SU-DHL-6 (cell line): ENCODE results near the gene COL11A1.

ENCODE experiments used
- H2AFZ ChIP-seq: fragments of 200-600 bp; sonication (generic); 2 replicates; pipeline ENCODE4 v1.6.1; 2014; ENCODE audit warnings: low read depth, mild to moderate bottlenecking, moderate library complexity, mixed read lengths, antibody characterized with exemption, low read length; ENCODE audit not compliant: severe bottlenecking
- H3F3A ChIP-seq: fragments of 200-600 bp; shearing (Covaris generic); 2 replicates; pipeline ENCODE4 v1.6.0; 2016; ENCODE audit warnings: antibody characterized with exemption, mild to moderate bottlenecking; ENCODE audit not compliant: insufficient read depth
- H3K27ac ChIP-seq: fragments of 200-600 bp; sonication (generic); 2 replicates; pipeline ENCODE4 v1.5.1; 2016; ENCODE audit warnings: low read depth, mild to moderate bottlenecking, low read length, moderate library complexity, mixed read lengths
- H3K27me3 ChIP-seq: fragments of 200-600 bp; sonication (generic), shearing (Covaris generic); 2 replicates; pipeline ENCODE4 v1.6.0; 2014; ENCODE audit warnings: mild to moderate bottlenecking, low read length
- H3K36me3 ChIP-seq: fragments of 200-600 bp; sonication (generic); 2 replicates; pipeline ENCODE4 v1.6.1; 2014; ENCODE audit warnings: mild to moderate bottlenecking, low read length, mixed read lengths
- H3K4me2 ChIP-seq: fragments of 300-600, 200-600 bp; shearing (Covaris generic), sonication (generic); 2 replicates; pipeline ENCODE4 v1.6.0; 2014; ENCODE audit warnings: low read length, low read depth, mild to moderate bottlenecking; ENCODE audit not compliant: poor library complexity, severe bottlenecking
- H3K4me3 ChIP-seq: fragments of 200-600 bp; sonication (generic); 2 replicates; pipeline ENCODE4 v1.5.1; 2014; ENCODE audit warnings: antibody characterized with exemption, low read length, mild to moderate bottlenecking, mixed read lengths; ENCODE audit not compliant: insufficient read depth, poor library complexity, severe bottlenecking
- H3K79me2 ChIP-seq: fragments of 200-600 bp; sonication (generic); 2 replicates; pipeline ENCODE4 v1.6.1; 2014; ENCODE audit warnings: mild to moderate bottlenecking, low read length, moderate library complexity; ENCODE audit not compliant: insufficient read depth
- H3K9ac ChIP-seq: fragments of 200-600 bp; sonication (generic); 2 replicates; pipeline ENCODE4 v1.7.0; 2014; ENCODE audit warnings: mild to moderate bottlenecking, low read length
- H3K9me2 ChIP-seq: fragments of 200-600 bp; sonication (generic); replicated peaks from 2 replicates; pipeline ENCODE4 v1.6.1; 2014; ENCODE audit warnings: low read length; ENCODE audit not compliant: insufficient read depth
- H3K9me3 ChIP-seq: fragments of 200-600 bp; sonication (generic); 2 replicates; pipeline ENCODE4 v1.6.1; 2014; ENCODE audit warnings: low read length, mixed read lengths; ENCODE audit not compliant: insufficient read depth
- H4K20me1 ChIP-seq: fragments of 200-600 bp; sonication (generic); 2 replicates; pipeline ENCODE4 v1.6.1; 2014; ENCODE audit warnings: low read depth, mild to moderate bottlenecking, antibody characterized with exemption, low read length, moderate library complexity, mixed read lengths
- EZH2phosphoT487 ChIP-seq: fragments of 200-600 bp; sonication (generic), shearing (Covaris generic); conservative IDR thresholded peaks from 2 replicates; pipeline ENCODE4 v1.6.1; 2018; ENCODE audit warnings: mild to moderate bottlenecking, antibody characterized with exemption, low read length, moderate library complexity, mixed read lengths
- TF ChIP-seq, protein P1 (sequence below): fragments of 200-600 bp; sonication (generic); IDR thresholded peaks from one replicate; pipeline ENCODE4 v1.5.1; 2017; ENCODE audit warnings: antibody characterized with exemption, mild to moderate bottlenecking, low read length, moderate library complexity; ENCODE audit not compliant: insufficient read depth, poor library complexity, severe bottlenecking

COL11A1 gene

DNA sequence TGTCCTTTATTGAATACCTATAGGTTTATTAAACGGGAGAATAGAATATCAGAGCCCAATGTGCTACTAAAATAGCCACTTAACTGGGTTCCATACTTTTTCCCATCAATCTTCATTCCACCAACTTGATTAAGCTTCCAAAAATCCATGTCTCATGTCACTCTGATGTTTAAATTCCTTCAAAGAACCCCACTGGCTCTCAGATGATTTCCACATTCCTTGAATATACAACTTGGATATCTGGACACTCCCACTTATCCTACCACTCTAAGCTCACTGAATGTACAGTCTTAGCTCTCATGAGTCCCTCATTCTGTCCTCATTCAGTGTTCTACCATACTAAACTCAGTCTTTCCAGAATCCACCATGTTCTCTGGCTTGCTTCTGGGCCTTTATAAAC, 21.1 kb downstream of the COL11A1 start:
- no peak overlapping the region for H2AFZ ChIP-seq
- H3K79me2 ChIP-seq: no peaks in the 10 kb centered on the region
- H3K9ac ChIP-seq: no peak overlapping the region
- no peak overlapping the region for H3K4me3 ChIP-seq
- no peaks in the 10 kb centered on the region for H4K20me1 ChIP-seq
- H3K9me3 ChIP-seq: no peaks in the 10 kb centered on the region
- no peak overlapping the region for H3K27ac ChIP-seq
- no peaks in the 10 kb centered on the region for H3K9me2 ChIP-seq
- no peak for TF ChIP-seq EZH2phosphoT487
- TF ChIP-seq, protein P1, sequence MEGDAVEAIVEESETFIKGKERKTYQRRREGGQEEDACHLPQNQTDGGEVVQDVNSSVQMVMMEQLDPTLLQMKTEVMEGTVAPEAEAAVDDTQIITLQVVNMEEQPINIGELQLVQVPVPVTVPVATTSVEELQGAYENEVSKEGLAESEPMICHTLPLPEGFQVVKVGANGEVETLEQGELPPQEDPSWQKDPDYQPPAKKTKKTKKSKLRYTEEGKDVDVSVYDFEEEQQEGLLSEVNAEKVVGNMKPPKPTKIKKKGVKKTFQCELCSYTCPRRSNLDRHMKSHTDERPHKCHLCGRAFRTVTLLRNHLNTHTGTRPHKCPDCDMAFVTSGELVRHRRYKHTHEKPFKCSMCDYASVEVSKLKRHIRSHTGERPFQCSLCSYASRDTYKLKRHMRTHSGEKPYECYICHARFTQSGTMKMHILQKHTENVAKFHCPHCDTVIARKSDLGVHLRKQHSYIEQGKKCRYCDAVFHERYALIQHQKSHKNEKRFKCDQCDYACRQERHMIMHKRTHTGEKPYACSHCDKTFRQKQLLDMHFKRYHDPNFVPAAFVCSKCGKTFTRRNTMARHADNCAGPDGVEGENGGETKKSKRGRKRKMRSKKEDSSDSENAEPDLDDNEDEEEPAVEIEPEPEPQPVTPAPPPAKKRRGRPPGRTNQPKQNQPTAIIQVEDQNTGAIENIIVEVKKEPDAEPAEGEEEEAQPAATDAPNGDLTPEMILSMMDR: no peak
- H3K4me2 ChIP-seq: no peak overlapping the region
- H3K27me3 ChIP-seq: no peaks in the 10 kb centered on the region
- no peaks in the 10 kb centered on the region for H3K36me3 ChIP-seq
- no peaks in the 10 kb centered on the region for H3F3A ChIP-seq

DNA sequence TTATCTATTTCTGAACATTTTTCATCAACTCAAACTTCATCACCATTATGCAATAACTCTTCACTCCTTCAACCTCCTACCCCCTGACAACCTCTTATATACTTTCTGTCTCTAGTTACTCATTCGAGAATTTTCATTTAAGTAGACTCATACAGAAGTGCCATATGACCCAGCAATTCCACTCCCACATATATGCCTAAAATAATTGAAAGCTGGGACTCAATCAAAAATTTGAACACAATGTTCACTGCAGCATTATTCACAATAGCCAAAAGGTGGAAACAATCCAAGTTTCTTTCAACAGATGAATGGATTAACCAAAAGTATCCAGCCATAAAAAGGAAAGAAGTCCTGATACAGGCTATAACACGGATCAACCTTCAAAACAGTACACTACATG, 24.1 kb downstream of the COL11A1 start:
- Histone ChIP-seq H3K4me3 (no peak overlapping the region), H3K9ac (no peak overlapping the region), H3K4me2 (no peak overlapping the region), H2AFZ (no peak overlapping the region), H3K9me3 (no peaks in the 10 kb centered on the region), H3K9me2 (no peaks in the 10 kb centered on the region), H3K27ac (no peak overlapping the region), H3F3A (no peaks in the 10 kb centered on the region), H3K27me3 (no peaks in the 10 kb centered on the region), H4K20me1 (no peaks in the 10 kb centered on the region), H3K79me2 (no peaks in the 10 kb centered on the region), H3K36me3 (no peaks in the 10 kb centered on the region)
- no peak for TF ChIP-seq EZH2phosphoT487
- TF ChIP-seq, protein P1: no peak

DNA sequence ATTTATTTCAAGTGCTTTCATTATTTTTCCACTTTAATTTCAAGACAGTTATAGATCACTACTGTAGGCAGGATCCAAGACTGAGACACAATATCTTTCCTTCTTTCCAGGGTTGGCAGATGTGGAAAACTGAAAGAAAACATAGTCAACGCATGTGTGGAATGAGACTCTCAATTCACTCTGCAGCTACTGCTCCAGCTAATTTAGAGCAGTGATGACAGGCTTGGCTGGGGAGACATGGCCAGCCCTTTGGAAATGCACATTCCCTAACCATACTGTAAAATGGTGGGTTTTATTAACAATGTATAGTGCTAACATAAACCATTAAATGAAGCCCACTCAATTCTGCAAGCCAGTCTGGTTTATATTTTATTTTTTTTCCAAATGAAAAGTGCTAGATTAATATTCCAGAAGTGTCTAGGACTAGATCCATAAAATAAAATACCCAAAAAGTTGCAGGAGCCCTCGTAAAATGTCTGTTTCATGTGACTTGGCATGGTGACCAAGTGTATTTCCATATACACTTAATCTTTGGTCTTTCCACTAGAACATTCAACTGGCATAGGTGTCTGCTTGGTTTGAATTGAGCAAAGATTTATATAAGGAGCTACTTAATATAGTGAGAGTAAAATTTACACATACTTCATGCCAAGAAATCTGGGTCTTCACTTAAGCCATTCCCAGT, 32.9 kb downstream of the COL11A1 start:
- Histone ChIP-seq H3K79me2 (no peaks in the 10 kb centered on the region), H4K20me1 (no peaks in the 10 kb centered on the region), H3K9me3 (no peaks in the 10 kb centered on the region), H3K27me3 (no peaks in the 10 kb centered on the region), H3K27ac (no peak overlapping the region), H3K9me2 (no peaks in the 10 kb centered on the region), H3F3A (no peaks in the 10 kb centered on the region), H3K9ac (no peak overlapping the region), H2AFZ (no peak overlapping the region), H3K4me2 (no peak overlapping the region), H3K4me3 (no peak overlapping the region), H3K36me3 (no peaks in the 10 kb centered on the region; the same call in 1 of the 2 replicates)
- no peak for TF ChIP-seq EZH2phosphoT487
- TF ChIP-seq, protein P1: no peak
